Measurements from ENCODE around the gene KRTAP13-1. TPM values are rescaled to one million over a fixed set of nuclear protein-coding genes. Genes with fewer than 3 reads are reported as not detected.

The KRTAP13-1 gene
- total RNA-seq, 4 donors from 2014 or later: not detected

DNA sequence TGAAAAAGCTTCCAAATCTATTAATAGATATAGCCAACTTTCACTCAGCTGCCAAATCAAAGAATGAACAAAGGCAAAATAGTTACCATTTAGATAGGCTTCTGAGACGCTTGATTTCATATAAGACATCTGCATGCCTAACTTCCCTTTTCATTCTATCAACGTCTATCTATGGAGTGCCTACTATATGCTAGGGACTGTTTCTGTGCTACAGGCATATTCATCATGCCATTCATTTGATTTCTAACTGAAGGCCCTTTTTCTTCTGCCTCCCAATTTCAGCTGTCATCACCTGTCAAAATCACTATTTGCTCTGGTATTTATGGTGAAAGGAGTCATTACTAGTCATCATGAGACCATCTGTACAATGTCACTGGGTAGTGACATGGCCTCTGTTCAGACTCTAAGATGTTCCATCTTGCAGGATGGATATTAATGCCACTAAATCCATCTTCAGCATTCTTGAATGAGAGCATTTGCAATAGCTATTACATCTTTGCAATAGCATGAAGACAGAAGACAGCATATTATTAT, 4.3 kb upstream of the KRTAP13-1 start:
- TF ChIP-seq POLR2A (IDR thresholded peaks at IDR 0.05): no peak
- TF ChIP-seq, protein P1, sequence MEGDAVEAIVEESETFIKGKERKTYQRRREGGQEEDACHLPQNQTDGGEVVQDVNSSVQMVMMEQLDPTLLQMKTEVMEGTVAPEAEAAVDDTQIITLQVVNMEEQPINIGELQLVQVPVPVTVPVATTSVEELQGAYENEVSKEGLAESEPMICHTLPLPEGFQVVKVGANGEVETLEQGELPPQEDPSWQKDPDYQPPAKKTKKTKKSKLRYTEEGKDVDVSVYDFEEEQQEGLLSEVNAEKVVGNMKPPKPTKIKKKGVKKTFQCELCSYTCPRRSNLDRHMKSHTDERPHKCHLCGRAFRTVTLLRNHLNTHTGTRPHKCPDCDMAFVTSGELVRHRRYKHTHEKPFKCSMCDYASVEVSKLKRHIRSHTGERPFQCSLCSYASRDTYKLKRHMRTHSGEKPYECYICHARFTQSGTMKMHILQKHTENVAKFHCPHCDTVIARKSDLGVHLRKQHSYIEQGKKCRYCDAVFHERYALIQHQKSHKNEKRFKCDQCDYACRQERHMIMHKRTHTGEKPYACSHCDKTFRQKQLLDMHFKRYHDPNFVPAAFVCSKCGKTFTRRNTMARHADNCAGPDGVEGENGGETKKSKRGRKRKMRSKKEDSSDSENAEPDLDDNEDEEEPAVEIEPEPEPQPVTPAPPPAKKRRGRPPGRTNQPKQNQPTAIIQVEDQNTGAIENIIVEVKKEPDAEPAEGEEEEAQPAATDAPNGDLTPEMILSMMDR (IDR thresholded peaks at IDR 0.05 in 4 of 5, conservative IDR thresholded peaks at IDR 0.05 in 1 of 5): no peak
- Histone ChIP-seq H3K4me1 (no peaks in the 10 kb centered on the region), H3K4me3 (no peak overlapping the region), H3K9me3 (no peaks in the 10 kb centered on the region), H3K27me3 (no peaks in the 10 kb centered on the region), H3K36me3 (no peaks in the 10 kb centered on the region), H3K27ac (no peak overlapping the region)
- in situ Hi-C loops (cut with MboI; ENCODE audit: low sequenced_read_pairs in 4 of 4): no loop called here
- DNase-seq (no peak), ATAC-seq (no peak)
- intact Hi-C loops (cut with DNase I; ENCODE audit: low total_unique reads): no loop called here

DNA sequence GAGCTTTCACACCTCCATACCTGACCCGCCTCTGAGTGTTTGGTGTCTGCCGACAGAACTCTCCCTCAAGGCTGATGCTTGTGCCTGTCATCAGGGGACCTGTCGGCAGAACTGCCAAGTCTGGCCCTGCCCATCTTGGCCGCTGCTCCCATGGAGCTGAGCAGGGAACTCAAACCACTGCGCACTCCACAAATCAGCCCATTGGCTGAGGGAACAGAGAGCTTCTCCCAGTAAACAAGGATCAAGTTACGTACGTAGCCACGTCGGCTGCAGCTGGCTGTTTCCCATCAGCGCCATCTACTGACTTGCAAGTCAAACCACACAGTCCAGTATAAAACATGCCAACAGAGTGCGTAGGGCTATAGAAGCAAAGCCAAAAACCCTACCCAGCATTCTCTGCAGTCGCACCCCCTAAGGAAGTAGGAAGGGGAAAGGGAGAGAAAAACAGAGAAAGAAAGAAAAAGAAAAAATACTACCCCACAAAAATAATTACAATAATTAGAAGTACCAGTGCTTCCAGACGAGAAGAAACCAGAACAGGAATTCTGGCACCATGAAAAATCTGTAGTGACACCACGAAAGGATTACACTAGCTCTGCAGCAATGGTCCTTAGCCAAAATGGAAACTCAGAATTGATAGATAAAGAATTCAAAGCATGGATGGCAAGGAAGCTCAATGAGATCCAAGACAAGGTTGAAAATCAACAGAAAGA, 13.1 kb downstream of the KRTAP13-1 start:
- no peak overlapping the region for H3K4me3 ChIP-seq
- intact Hi-C loops (cut with DNase I; ENCODE audit: low total_unique reads) (no loop called here), in situ Hi-C loops (cut with MboI; ENCODE audit: low sequenced_read_pairs in 4 of 4) (loop anchor here in 1 of 4 donors (10.0 kb wide), 1 partner anchor 56 kb away; no protein-coding TSS in a partner anchor)
- H3K27ac ChIP-seq: no peak overlapping the region
- no peak for ATAC-seq
- no peak for TF ChIP-seq POLR2A (IDR thresholded peaks at IDR 0.05)
- TF ChIP-seq, protein P1 (IDR thresholded peaks at IDR 0.05 in 4 of 5, conservative IDR thresholded peaks at IDR 0.05 in 1 of 5): no peak
- DNase-seq: no peak
- no peaks in the 10 kb centered on the region for H3K9me3 ChIP-seq
- no peaks in the 10 kb centered on the region for H3K27me3 ChIP-seq
- H3K4me1 ChIP-seq: no peaks in the 10 kb centered on the region
- H3K36me3 ChIP-seq: no peaks in the 10 kb centered on the region

DNA sequence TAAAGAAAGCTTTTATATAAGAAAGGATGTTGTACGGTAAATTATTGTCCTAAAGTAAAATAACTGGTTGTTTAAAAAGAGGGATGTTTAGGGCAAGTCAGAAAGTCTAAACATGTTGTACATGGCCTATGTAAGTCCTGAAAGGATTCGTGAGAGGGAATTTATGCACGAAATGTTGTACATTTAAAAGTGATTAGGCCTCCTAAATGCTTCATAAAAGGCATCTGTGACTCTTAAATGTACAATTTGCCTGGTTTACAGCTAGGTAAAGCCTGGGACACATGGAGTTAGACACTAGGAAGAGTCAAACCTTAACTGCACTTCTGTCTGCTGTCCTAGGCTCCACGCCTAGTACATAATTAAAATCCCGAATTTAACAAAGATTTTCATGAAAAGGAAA, 20.2 kb downstream of the KRTAP13-1 start:
- Histone ChIP-seq H3K27ac (no peak overlapping the region), H3K27me3 (no peaks in the 10 kb centered on the region), H3K4me3 (no peak overlapping the region), H3K9me3 (no peaks in the 10 kb centered on the region), H3K36me3 (no peaks in the 10 kb centered on the region), H3K4me1 (no peaks in the 10 kb centered on the region)
- intact Hi-C loops (cut with DNase I; ENCODE audit: low total_unique reads) (no loop called here), in situ Hi-C loops (cut with MboI; ENCODE audit: low sequenced_read_pairs in 4 of 4) (no loop called here)
- no peak for ATAC-seq
- TF ChIP-seq, protein P1 (IDR thresholded peaks at IDR 0.05 in 4 of 5, conservative IDR thresholded peaks at IDR 0.05 in 1 of 5): no peak
- TF ChIP-seq POLR2A (IDR thresholded peaks at IDR 0.05): no peak
- DNase-seq: no peak

DNA sequence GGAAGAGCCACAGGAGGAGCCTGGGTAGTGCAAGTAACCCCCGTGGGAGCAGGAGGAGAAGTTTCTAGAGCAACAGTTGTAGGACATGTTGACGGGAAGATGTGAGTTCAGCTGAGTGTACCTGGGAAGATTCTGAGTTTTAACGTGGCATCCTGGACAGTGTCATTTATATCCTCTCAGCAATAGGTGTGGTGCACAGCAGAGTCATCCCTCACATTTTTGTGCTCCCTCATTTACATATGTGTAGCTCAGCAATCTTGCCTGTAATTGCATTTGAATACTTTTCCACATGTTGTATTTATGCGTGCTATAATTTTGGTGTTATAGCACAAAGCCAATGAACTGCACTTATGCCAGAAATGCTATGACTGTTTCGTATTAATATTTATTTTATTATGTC, 30.0 kb downstream of the KRTAP13-1 start, which contains the start of gene KRTAP13-3:
KRTAP13-3 (minus strand) TSS at position 101 of the 400 bp plus-strand sequence; CDS start at position 87, 14 bp downstream.
- TF ChIP-seq, protein P1 (IDR thresholded peaks at IDR 0.05 in 4 of 5, conservative IDR thresholded peaks at IDR 0.05 in 1 of 5): no peak
- TF ChIP-seq POLR2A (IDR thresholded peaks at IDR 0.05): no peak
- H3K4me1 ChIP-seq: no peaks in the 10 kb centered on the region
- intact Hi-C loops (cut with DNase I; ENCODE audit: low total_unique reads): no loop called here
- H3K9me3 ChIP-seq: no peaks in the 10 kb centered on the region
- ATAC-seq: no peak
- H3K36me3 ChIP-seq: no peaks in the 10 kb centered on the region
- in situ Hi-C loops (cut with MboI; ENCODE audit: low sequenced_read_pairs in 4 of 4): no loop called here
- no peaks in the 10 kb centered on the region for H3K27me3 ChIP-seq
- H3K27ac ChIP-seq: no peak within 1 kb of the TSS
- H3K4me3 ChIP-seq: no peak within 1 kb of the TSS
- no peak for DNase-seq

Measured in gastrocnemius medialis (tissue), 4 donors.